Mesendoderm (in vitro differentiated cells): Measurements from ENCODE around the gene FAM98C.

Source experiments
- DNase-seq: peaks from one replicate; pipeline ENCODE4 v3.0.0; 2013
- H2AK5ac ChIP-seq: 2 replicates; pipeline ENCODE4 v1.6.1; 2013; ENCODE audit warnings: low read length, inconsistent platforms
- H2BK120ac ChIP-seq: 2 replicates; pipeline ENCODE4 v1.6.1; 2013; ENCODE audit warnings: low read depth, mild to moderate bottlenecking, low read length, moderate library complexity, mixed read lengths
- H2BK15ac ChIP-seq: replicated peaks from 2 replicates; pipeline ENCODE4 v1.6.1; 2013; ENCODE audit warnings: low read depth, mild to moderate bottlenecking, moderate library complexity
- H2BK5ac ChIP-seq: 2 replicates; pipeline ENCODE4 v1.6.1; 2013; ENCODE audit warnings: low read length, inconsistent platforms
- H3K18ac ChIP-seq: 2 replicates; pipeline ENCODE4 v1.6.1; 2013; ENCODE audit warnings: mild to moderate bottlenecking, low read length, mixed read lengths
- H3K23ac ChIP-seq: one replicate; pipeline ENCODE4 v1.6.1; 2013; ENCODE audit warnings: low read length
- H3K27ac ChIP-seq: 2 replicates; pipeline ENCODE4 v1.5.1; 2013; ENCODE audit warnings: low read depth, mild to moderate bottlenecking, inconsistent platforms, low read length, moderate library complexity
- H3K27me3 ChIP-seq: 2 replicates; pipeline ENCODE4 v1.6.1; 2013; ENCODE audit warnings: low read length, control low read depth, mild to moderate bottlenecking, inconsistent platforms; ENCODE audit not compliant: insufficient read depth, poor library complexity
- H3K36me3 ChIP-seq: 2 replicates; pipeline ENCODE4 v1.6.1; 2013; ENCODE audit warnings: low read length, inconsistent platforms; ENCODE audit not compliant: control insufficient read depth, insufficient read depth
- H3K4ac ChIP-seq: one replicate; pipeline ENCODE4 v1.6.1; 2013; ENCODE audit warnings: low read depth, mild to moderate bottlenecking, low read length, moderate library complexity
- H3K4me1 ChIP-seq: 2 replicates; pipeline ENCODE4 v1.6.1; 2013; ENCODE audit warnings: low read depth, low read length, inconsistent platforms; ENCODE audit not compliant: control insufficient read depth
- H3K4me2 ChIP-seq: 2 replicates; pipeline ENCODE4 v1.6.1; 2013; ENCODE audit warnings: low read length
- H3K4me3 ChIP-seq: 2 replicates; pipeline ENCODE4 v1.5.1; 2013; ENCODE audit warnings: mild to moderate bottlenecking, low read length
- H3K56ac ChIP-seq: one replicate; pipeline ENCODE4 v1.6.1; 2013; ENCODE audit warnings: low read length
- H3K79me1 ChIP-seq: 2 replicates; pipeline ENCODE4 v1.6.1; 2013; ENCODE audit warnings: low read length, inconsistent platforms
- H3K79me2 ChIP-seq: 2 replicates; pipeline ENCODE4 v1.6.1; 2013; ENCODE audit warnings: mild to moderate bottlenecking, low read length; ENCODE audit not compliant: control insufficient read depth, insufficient read depth
- H3K9ac ChIP-seq: 2 replicates; pipeline ENCODE4 v1.6.1; 2013; ENCODE audit warnings: low read length, inconsistent platforms
- H4K5ac ChIP-seq: one replicate; pipeline ENCODE4 v1.6.1; 2013; ENCODE audit warnings: low read length
- H4K8ac ChIP-seq: one replicate; pipeline ENCODE4 v1.6.1; 2013; ENCODE audit warnings: low read depth, mild to moderate bottlenecking, control low read depth, low read length, moderate library complexity
- WGBS: extraction: QIAGEN DNeasy Blood & Tissue Kit; methylation state at CpG from one replicate; pipeline ENCODE4 v1.1.7; 2013; ENCODE audit warnings: low lambda C conversion rate, missing lambda C conversion rate; ENCODE audit not compliant: insufficient coverage; ENCODE audit errors: extremely low coverage; 5-methylcytosine and 5-hydroxymethylcytosine counted together

FAM98C gene

DNA sequence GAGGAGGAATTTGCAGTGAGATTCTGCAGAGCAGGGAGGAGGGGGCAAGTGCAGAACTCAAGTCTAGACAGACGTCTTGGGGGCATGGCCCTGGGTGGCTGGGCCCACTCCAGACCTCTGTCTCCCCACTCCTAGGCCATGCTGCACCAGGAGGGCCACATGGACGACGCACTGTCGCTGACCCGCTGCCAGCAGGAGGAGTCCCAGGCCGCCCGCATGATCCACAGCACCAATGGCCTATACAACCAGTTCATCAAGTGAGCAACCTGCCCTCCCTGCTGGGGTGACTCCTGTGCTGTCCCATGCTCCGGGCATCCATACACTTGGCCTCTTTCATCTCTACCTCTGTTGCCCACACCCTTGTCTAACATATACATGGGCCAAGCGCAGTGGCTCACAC is 48.7 kb downstream of the FAM98C start:
- Histone ChIP-seq H4K5ac (no peak overlapping the region), H3K79me2 (no peaks in the 10 kb centered on the region), H3K79me1 (no peaks in the 10 kb centered on the region), H3K9ac (no peak overlapping the region), H3K23ac (no peak overlapping the region), H3K36me3 (no peaks in the 10 kb centered on the region), H4K8ac (no peak overlapping the region), H3K27me3 (no peaks in the 10 kb centered on the region), H3K4ac (no peak overlapping the region), H3K56ac (no peak overlapping the region), H3K27ac (no peak overlapping the region), H3K4me1 (no peaks in the 10 kb centered on the region), H3K4me3 (no peak overlapping the region), H2AK5ac (no peak overlapping the region), H3K18ac (no peak overlapping the region), H2BK120ac (no peak overlapping the region), H2BK15ac (no peak overlapping the region), H3K4me2 (no peak overlapping the region), H2BK5ac (no peak overlapping the region)
- DNase-seq = no peak
- WGBS = no CpG with 5 or more reads among the region's 9 CpGs

DNA sequence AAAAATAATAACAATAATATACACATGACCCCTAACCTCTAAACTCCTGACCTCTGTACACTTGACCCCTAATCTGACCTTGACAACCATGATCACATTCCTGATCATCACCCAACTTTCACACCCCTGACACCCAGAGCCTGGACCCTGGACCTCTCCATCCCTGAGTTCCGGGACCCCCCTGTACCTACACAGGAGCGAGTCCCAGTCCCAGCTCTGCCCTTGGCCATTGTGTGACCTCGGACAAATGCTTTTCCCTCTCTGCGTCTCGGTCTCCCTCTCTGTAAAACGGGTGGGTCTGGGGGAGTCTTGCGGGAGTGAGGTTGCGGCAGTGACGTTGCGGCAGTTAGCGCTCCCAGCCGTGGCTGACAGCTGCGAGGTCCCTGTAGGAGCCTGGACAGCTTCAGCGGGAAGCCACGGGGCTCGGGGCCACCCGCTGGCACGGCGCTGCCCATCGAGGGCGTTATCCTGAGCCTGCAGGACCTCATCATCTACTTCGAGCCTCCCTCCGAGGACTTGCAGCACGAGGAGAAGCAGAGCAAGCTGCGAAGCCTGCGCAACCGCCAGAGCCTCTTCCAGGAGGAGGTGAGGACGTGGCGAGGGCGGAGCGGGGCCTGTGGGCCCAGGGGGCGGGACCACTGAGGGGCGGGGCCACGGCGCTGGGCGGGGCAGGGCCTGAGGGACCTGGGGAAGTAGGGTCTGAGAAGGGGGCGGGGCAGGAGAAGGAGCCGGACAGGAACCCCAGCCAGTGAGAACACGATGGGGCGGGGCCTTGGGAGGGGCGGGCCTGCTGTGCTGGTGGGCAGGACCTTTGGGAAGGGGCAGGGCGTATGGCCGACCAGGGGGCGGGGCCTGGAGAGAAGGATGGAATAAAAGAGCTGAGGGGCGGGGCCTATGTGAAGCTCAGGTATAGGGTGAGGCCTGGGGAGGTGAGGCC is 49.8 kb downstream of the FAM98C start:
- no peak overlapping the region for H3K56ac ChIP-seq
- no peak overlapping the region for H2BK5ac ChIP-seq
- H3K27ac ChIP-seq = no peak overlapping the region
- no peaks in the 10 kb centered on the region for H3K27me3 ChIP-seq
- no peak overlapping the region for H3K23ac ChIP-seq
- no peaks in the 10 kb centered on the region for H3K36me3 ChIP-seq
- no peaks in the 10 kb centered on the region for H3K4me1 ChIP-seq
- H4K8ac ChIP-seq = no peak overlapping the region
- no peak overlapping the region for H3K4me3 ChIP-seq
- no peak overlapping the region for H2BK120ac ChIP-seq
- no peaks in the 10 kb centered on the region for H3K79me1 ChIP-seq
- no CpG with 5 or more reads among the region's 45 CpGs for WGBS
- H3K4me2 ChIP-seq = no peak overlapping the region
- H3K18ac ChIP-seq = no peak overlapping the region
- peak; percentile 95 for DNase-seq
- H3K9ac ChIP-seq = peak overlapping the region; percentile 26
- no peak overlapping the region for H3K4ac ChIP-seq
- H2AK5ac ChIP-seq = no peak overlapping the region
- no peak overlapping the region for H2BK15ac ChIP-seq
- no peaks in the 10 kb centered on the region for H3K79me2 ChIP-seq
- H4K5ac ChIP-seq = no peak overlapping the region

DNA sequence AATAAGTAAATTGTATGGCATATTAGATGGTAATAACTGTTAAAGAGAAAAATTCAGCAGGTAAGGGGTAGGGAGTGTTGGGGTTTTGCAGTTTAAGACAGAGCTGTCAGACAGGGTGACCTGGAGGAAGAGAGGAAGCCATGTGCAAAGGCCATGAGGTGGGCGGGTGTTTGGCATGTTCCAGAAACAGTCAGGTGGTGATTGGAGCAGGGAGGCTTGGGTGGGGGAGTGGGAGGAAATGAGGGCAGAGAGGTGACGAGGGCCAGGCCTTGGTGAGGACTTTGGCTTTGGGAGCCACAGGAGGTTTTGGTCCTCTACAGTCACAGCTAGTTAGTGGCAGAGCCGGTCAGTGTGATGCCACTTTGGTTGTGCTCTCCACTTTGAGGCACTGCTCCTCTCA is 50.7 kb downstream of the FAM98C start:
- Histone ChIP-seq H3K9ac (no peak overlapping the region), H3K27ac (no peak overlapping the region), H3K79me1 (no peaks in the 10 kb centered on the region), H3K4ac (no peak overlapping the region), H3K79me2 (no peaks in the 10 kb centered on the region), H4K5ac (no peak overlapping the region), H2BK120ac (no peak overlapping the region), H2AK5ac (no peak overlapping the region), H3K4me1 (no peaks in the 10 kb centered on the region), H2BK5ac (no peak overlapping the region), H3K56ac (no peak overlapping the region), H3K36me3 (no peaks in the 10 kb centered on the region), H3K18ac (no peak overlapping the region), H2BK15ac (no peak overlapping the region), H3K23ac (no peak overlapping the region), H3K4me2 (no peak overlapping the region), H3K27me3 (no peaks in the 10 kb centered on the region), H4K8ac (no peak overlapping the region), H3K4me3 (no peak overlapping the region)
- WGBS = no CpG with 5 or more reads among the region's 3 CpGs
- no peak for DNase-seq

DNA sequence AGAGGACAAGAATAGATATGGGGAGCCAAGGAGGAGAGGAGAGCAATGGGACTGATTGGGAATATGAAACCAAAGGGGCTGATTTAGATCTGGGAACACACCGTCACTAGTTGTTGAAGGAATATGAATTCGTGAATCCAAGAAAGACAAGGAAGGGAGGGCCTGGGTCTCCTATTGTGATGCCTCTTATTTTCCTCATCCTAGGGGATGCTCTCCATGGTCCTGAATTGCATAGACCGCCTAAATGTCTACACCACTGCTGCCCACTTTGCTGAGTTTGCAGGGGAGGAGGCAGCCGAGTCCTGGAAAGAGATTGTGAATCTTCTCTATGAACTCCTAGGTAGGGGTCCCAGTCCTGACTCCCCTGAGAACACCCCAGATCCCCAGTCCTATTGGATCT is 52.1 kb downstream of the FAM98C start:
- Histone ChIP-seq H3K9ac (no peak overlapping the region), H3K56ac (no peak overlapping the region), H3K79me2 (no peaks in the 10 kb centered on the region), H2BK5ac (no peak overlapping the region), H3K23ac (no peak overlapping the region), H4K8ac (no peak overlapping the region), H3K27me3 (no peaks in the 10 kb centered on the region), H3K79me1 (no peaks in the 10 kb centered on the region), H3K4ac (no peak overlapping the region), H2AK5ac (no peak overlapping the region), H2BK120ac (no peak overlapping the region), H4K5ac (no peak overlapping the region), H3K27ac (no peak overlapping the region), H3K18ac (no peak overlapping the region), H3K4me2 (no peak overlapping the region), H3K4me1 (no peaks in the 10 kb centered on the region), H2BK15ac (no peak overlapping the region), H3K4me3 (no peak overlapping the region), H3K36me3 (no peaks in the 10 kb centered on the region)
- DNase-seq = peak; percentile 64
- no CpG with 5 or more reads among the region's 4 CpGs for WGBS

DNA sequence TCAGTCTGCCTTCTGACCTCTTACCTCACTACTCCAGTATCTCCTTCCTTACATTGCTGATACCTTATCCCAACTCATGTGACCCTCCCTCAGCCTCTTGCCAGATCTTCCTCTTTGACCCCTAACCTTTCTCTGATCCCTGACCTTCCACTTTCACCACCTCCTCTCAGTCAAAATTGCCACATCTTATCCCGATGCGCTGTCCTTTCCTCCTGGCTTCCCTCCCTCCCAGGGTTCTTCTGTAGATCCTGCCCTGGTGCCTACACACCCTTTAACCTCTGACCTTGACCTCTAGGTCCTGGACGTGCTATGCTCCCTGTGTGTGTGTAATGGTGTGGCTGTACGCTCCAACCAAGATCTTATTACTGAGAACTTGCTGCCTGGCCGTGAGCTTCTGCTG is 54.3 kb downstream of the FAM98C start:
- Histone ChIP-seq H3K4me2 (no peak overlapping the region), H3K18ac (no peak overlapping the region), H3K23ac (no peak overlapping the region), H2BK15ac (no peak overlapping the region), H3K79me1 (no peaks in the 10 kb centered on the region), H2BK120ac (no peak overlapping the region), H3K4me1 (no peaks in the 10 kb centered on the region), H2BK5ac (no peak overlapping the region), H4K8ac (no peak overlapping the region), H3K27ac (no peak overlapping the region), H3K36me3 (no peaks in the 10 kb centered on the region), H3K27me3 (no peaks in the 10 kb centered on the region), H3K56ac (no peak overlapping the region), H3K4ac (no peak overlapping the region), H4K5ac (no peak overlapping the region), H3K79me2 (no peaks in the 10 kb centered on the region), H3K9ac (no peak overlapping the region), H3K4me3 (no peak overlapping the region), H2AK5ac (no peak overlapping the region)
- no peak for DNase-seq
- WGBS = no CpG with 5 or more reads among the region's 5 CpGs
